ENCODE measurements around the gene PEAR1.

DNA sequence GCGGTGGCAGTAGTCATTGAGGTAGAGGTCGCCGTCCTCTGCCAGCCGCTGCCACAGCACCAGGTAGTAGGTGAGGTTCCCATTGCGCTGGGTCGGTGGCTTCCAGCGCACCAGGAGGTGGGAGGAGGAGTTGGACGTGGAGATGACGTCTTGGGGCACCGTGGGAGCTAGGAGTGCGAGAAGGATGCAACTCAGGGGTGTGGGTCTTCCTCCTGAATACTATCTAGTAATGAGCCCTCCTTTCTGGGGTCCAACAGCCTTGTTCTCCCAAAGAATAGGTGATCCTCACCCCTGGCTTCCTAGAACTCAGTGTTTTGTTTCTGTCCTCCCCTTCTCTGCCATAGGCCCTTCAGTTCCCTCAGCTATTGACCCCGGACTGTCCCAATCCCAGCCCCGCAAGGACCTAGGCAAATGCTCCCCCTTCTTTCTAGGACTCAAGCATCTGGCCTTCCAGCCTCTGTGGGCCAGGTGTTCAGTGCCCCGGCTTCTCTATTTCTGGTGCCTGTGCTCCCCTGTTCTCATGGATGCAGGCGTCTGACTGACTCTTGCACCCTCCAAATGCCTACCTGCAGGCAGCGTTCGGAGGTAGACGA is 47.5 kb upstream of the PEAR1 start:
- TF ChIP-seq, protein P1, sequence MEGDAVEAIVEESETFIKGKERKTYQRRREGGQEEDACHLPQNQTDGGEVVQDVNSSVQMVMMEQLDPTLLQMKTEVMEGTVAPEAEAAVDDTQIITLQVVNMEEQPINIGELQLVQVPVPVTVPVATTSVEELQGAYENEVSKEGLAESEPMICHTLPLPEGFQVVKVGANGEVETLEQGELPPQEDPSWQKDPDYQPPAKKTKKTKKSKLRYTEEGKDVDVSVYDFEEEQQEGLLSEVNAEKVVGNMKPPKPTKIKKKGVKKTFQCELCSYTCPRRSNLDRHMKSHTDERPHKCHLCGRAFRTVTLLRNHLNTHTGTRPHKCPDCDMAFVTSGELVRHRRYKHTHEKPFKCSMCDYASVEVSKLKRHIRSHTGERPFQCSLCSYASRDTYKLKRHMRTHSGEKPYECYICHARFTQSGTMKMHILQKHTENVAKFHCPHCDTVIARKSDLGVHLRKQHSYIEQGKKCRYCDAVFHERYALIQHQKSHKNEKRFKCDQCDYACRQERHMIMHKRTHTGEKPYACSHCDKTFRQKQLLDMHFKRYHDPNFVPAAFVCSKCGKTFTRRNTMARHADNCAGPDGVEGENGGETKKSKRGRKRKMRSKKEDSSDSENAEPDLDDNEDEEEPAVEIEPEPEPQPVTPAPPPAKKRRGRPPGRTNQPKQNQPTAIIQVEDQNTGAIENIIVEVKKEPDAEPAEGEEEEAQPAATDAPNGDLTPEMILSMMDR (IDR thresholded peaks at IDR 0.05; ENCODE audit: insufficient read depth, low read length): no peak
- TF ChIP-seq POLR2AphosphoS5 (IDR thresholded peaks at IDR 0.05; ENCODE audit: low read depth): no peak
- TF ChIP-seq, protein P2, sequence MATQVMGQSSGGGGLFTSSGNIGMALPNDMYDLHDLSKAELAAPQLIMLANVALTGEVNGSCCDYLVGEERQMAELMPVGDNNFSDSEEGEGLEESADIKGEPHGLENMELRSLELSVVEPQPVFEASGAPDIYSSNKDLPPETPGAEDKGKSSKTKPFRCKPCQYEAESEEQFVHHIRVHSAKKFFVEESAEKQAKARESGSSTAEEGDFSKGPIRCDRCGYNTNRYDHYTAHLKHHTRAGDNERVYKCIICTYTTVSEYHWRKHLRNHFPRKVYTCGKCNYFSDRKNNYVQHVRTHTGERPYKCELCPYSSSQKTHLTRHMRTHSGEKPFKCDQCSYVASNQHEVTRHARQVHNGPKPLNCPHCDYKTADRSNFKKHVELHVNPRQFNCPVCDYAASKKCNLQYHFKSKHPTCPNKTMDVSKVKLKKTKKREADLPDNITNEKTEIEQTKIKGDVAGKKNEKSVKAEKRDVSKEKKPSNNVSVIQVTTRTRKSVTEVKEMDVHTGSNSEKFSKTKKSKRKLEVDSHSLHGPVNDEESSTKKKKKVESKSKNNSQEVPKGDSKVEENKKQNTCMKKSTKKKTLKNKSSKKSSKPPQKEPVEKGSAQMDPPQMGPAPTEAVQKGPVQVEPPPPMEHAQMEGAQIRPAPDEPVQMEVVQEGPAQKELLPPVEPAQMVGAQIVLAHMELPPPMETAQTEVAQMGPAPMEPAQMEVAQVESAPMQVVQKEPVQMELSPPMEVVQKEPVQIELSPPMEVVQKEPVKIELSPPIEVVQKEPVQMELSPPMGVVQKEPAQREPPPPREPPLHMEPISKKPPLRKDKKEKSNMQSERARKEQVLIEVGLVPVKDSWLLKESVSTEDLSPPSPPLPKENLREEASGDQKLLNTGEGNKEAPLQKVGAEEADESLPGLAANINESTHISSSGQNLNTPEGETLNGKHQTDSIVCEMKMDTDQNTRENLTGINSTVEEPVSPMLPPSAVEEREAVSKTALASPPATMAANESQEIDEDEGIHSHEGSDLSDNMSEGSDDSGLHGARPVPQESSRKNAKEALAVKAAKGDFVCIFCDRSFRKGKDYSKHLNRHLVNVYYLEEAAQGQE (IDR thresholded peaks at IDR 0.05; ENCODE audit: insufficient replicate concordance, low read depth): no peak
